Measurements from ENCODE around the gene FSD1.

Gene FSD1

DNA sequence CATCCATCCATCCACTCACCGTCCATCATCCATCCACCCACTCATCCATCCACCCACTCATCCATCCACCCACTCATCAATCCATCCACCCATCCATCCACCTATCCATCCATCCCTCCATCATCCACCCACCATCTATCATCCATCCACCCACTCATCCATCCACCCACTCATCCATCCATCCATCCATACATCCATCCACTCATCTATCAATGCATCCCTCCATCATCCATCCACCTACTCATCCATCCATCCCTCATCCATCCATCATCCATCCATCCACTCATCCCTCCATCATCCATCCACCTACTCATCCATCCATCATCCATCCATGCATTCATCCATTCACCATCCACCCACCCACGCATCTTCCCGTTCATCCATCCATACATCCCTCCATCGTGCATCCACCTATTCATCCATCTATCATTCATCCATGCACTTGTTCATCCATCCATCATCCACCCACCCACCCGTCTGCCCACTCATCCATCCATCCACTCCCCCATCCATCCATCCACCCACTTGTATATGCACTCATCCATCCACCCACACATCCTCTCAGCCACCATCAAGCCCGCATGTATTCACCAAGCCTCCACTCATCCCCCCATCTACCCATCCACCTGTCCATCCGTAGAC is 30.7 kb downstream of the FSD1 start:
- no peak overlapping the region for H3K4me3 ChIP-seq (replicated peaks in 1 of 2; ENCODE audit: low read depth in 2 of 2, low read length in 2 of 2)
- no peak for DNase-seq (ENCODE audit: low read depth in 2 of 2)
- TF ChIP-seq, protein P1, sequence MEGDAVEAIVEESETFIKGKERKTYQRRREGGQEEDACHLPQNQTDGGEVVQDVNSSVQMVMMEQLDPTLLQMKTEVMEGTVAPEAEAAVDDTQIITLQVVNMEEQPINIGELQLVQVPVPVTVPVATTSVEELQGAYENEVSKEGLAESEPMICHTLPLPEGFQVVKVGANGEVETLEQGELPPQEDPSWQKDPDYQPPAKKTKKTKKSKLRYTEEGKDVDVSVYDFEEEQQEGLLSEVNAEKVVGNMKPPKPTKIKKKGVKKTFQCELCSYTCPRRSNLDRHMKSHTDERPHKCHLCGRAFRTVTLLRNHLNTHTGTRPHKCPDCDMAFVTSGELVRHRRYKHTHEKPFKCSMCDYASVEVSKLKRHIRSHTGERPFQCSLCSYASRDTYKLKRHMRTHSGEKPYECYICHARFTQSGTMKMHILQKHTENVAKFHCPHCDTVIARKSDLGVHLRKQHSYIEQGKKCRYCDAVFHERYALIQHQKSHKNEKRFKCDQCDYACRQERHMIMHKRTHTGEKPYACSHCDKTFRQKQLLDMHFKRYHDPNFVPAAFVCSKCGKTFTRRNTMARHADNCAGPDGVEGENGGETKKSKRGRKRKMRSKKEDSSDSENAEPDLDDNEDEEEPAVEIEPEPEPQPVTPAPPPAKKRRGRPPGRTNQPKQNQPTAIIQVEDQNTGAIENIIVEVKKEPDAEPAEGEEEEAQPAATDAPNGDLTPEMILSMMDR (IDR thresholded peaks at IDR 0.05; ENCODE audit: low read depth, low read length): no peak

DNA sequence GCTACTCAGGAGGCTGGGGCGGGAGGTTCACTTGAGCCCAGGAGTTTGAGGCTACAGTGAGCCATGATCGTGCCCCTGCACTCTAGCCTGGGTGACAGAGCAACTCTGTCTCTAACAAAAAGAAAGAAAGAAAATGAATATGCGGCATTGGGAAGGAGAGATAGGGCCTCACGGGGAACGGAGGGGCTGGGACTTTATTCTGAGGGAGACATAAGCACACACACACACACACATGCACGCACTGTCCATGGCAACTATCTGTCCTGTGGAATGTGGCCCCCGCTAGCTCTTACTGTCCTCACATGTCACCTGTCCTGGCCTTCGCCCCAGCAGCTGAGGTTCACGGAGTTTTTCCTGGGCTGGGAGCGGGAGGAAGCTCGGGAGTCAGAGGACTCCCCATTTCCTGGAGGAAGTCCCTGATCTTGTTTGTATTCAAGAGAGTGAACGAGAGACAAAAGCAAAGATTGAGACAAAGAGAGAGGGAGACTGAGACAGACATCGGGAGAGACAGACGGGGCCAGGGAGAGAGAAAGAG is 33.6 kb downstream of the FSD1 start:
- DNase-seq (ENCODE audit: low read depth in 2 of 2): peak; percentile 33 to 39
- H3K4me3 ChIP-seq (replicated peaks in 1 of 2; ENCODE audit: low read depth in 2 of 2, low read length in 2 of 2): peak overlapping the region; percentile 38 to 51
- TF ChIP-seq, protein P1 (IDR thresholded peaks at IDR 0.05; ENCODE audit: low read depth, low read length): no peak

DNA sequence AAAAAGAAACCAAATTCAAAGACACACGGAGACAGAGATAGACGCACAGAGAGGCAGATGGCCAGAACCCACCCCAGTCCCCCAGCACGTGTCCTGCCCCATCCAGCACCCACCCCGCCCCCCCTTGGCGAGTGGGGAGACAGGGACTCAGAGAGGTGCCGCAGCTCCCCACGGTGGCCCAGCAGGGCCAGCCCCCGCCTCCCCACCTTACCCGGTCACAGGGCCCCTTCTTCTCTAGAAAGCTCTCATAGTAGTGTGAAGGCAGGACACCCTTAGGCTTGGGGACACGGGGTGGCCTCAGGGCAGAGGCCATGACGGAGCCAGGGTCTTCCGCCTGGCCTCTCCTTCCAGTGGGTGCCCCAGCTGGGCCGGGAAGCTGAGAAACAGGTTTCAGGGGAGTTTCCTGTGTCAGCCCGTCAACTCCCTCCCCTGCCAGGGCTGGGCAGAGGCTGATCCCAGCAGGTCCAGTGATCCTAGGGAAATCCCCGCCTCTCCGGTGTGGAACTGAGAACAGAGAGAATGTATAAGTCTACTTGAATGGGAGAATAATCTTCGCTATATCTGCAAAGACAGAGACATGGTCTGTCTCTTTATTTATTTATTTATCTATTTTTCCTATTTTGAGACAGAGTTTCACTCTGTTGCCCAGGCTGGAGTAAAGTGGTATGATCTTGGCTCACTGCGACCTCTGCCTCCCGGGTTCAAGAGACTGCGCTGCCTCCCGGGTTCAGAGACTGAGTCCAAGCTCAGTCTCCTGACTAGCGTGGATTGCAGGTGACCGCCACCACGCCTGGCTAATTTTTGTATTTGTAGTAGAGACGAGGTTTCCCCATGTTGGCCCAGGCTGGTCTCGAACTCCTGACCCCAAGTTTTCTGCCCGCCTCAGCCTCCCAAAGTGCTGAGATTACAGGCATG is 34.3 kb downstream of the FSD1 start, which contains the start of gene STAP2:
TSS of gene STAP2 (minus strand) at position 387 of the 915 bp plus-strand sequence. CDS start at position 313, 74 bp downstream.
- TF ChIP-seq, protein P1 (IDR thresholded peaks at IDR 0.05; ENCODE audit: low read depth, low read length): no peak
- no peak for DNase-seq (ENCODE audit: low read depth in 2 of 2)
- peak within 1 kb of the TSS; percentile 38 to 51 for H3K4me3 ChIP-seq (replicated peaks in 1 of 2; ENCODE audit: low read depth in 2 of 2, low read length in 2 of 2)

DNA sequence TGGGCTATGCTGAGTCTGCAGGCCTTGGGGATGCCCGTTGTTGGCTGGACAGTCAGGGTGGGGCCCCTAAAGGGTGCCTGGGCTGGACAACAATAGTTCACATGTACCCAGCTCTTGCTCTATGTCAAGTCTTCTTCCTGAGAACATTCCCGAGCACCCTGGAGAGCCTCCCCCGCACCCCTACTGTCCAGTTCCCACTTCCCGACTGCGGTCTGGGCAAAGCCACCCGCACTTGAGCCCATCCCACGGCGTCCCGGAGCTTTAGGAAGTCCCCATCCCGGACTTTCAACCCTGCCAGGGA is 37.9 kb downstream of the FSD1 start:
- H3K4me3 ChIP-seq (replicated peaks in 1 of 2; ENCODE audit: low read depth in 2 of 2, low read length in 2 of 2): peak overlapping the region; percentile 49 to 62
- peak; percentile 68 to 75 for DNase-seq (ENCODE audit: low read depth in 2 of 2)
- TF ChIP-seq, protein P1 (IDR thresholded peaks at IDR 0.05; ENCODE audit: low read depth, low read length): no peak

DNA sequence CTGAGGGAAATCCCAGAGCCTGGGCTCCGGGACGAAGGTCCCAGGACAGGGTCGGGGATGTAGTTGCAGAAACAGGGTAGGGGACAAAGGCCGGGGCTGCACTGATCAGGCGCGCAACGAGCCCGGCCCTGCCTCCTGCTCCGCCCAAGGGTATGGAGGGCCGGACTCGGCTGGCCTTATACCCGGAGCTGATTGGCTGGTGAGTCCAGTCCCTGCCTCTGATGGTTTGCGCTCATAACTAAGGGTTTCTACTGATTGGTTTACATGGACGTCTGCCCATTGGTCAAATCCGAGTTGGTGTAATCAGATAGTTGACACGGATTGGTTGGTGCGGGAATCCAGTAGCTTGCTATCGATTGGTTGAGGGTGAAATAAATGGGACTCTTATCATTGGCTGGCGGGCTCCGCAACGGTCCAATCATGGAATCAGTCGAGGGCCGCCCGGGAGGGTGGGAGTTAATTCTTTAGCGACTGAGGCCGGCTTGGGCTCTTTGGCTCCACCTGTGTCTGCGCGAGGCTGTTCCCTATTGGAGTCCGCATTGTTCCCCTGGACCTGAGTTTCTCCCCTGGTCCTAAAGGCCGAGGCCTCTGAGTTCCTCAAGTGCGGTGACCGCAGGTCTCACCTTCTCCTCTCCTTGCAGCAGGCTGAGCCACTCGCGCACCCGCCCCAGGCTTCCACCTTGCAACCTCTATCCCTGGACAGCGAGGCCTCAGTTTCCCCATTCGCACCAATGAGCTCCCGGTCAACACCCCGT is 38.4 kb downstream of the FSD1 start:
- peak overlapping the region; percentile 70 to 72 for H3K4me3 ChIP-seq (replicated peaks in 1 of 2; ENCODE audit: low read depth in 2 of 2, low read length in 2 of 2)
- peak; percentile 100 for DNase-seq (ENCODE audit: low read depth in 2 of 2)
- TF ChIP-seq, protein P1 (IDR thresholded peaks at IDR 0.05; ENCODE audit: low read depth, low read length): peak; percentile 45
